H1 (cell line): ENCODE data around the gene KCNH1. TPM values are rescaled to one million over a fixed set of nuclear protein-coding genes. Genes with fewer than 3 reads are reported as not detected.

Source experiments
- CTCF ChIA-PET: fragments of 300-600 bp; sonication (Branson Sonifier 250); formaldehyde crosslinking; loops from one replicate; lab custom pipeline; 2021; ENCODE audit not compliant: partially characterized antibody; lab: Charles Lee
- POLR2A ChIA-PET: fragments of 300-600 bp; sonication (Branson Sonifier 250); formaldehyde crosslinking; loops from one replicate; lab custom pipeline; 2021; ENCODE audit warnings: inconsistent platforms; ENCODE audit not compliant: partially characterized antibody; lab: Charles Lee
- DNase-seq, 2 experiments: peaks; one replicate each; pipeline versions ENCODE4 v3.0.0 to v3.0.0-alpha.2; 2010 to 2022; ENCODE audit warnings: low spot score in 2 of 2, low read depth in 1 of 2, mixed read lengths in 1 of 2
- FAIRE-seq: peaks from 2 replicates; lab custom pipeline; 2011; peaks lifted over from hg19 to GRCh38; lab: Jason Lieb, UNC
- H2AFZ ChIP-seq: 2 replicates; pipeline ENCODE4 v1.8.1; 2012; ENCODE audit warnings: low read length, inconsistent platforms
- H2AK5ac ChIP-seq: 2 replicates; pipeline ENCODE4 v1.6.1; 2013; ENCODE audit warnings: low read depth, low read length
- H2BK120ac ChIP-seq: replicated peaks from 2 replicates; pipeline ENCODE3; 2013; ENCODE audit warnings: low read depth, low read length, inconsistent platforms
- H2BK12ac ChIP-seq: 2 replicates; pipeline ENCODE4 v1.6.1; 2013; ENCODE audit warnings: low read depth, low read length
- H2BK15ac ChIP-seq: 2 replicates; pipeline ENCODE4 v1.6.1; 2013; ENCODE audit warnings: low read length
- H2BK20ac ChIP-seq: 2 replicates; pipeline ENCODE4 v1.6.1; 2013; ENCODE audit warnings: low read length
- H2BK5ac ChIP-seq: 2 replicates; pipeline ENCODE4 v1.6.1; 2013; ENCODE audit warnings: low read depth, low read length
- H3K14ac ChIP-seq: 2 replicates; pipeline ENCODE4 v1.6.1; 2013; ENCODE audit warnings: inconsistent platforms; ENCODE audit not compliant: insufficient read length
- H3K18ac ChIP-seq: 2 replicates; pipeline ENCODE4 v1.6.1; 2013; ENCODE audit warnings: low read length; ENCODE audit errors: extremely low read depth
- H3K23ac ChIP-seq: 2 replicates; pipeline ENCODE4 v1.6.1; 2013; ENCODE audit warnings: inconsistent platforms; ENCODE audit not compliant: insufficient read length
- H3K23me2 ChIP-seq: 2 replicates; pipeline ENCODE4 v1.6.1; 2013; ENCODE audit warnings: low read depth, low read length
- H3K27ac ChIP-seq: 2 replicates; pipeline ENCODE4 v1.6.1; 2011; ENCODE audit warnings: low read depth, low read length, inconsistent platforms
- H3K27me3 ChIP-seq, 4 experiments: replicated peaks in 1 of 4; 1 replicate in 1 of 4; 2 replicates in 3 of 4; pipeline versions ENCODE4 v1.6.1 to v1.8.1; 2011 to 2013; ENCODE audit warnings: low read length in 3 of 4, mild to moderate bottlenecking in 3 of 4, inconsistent platforms in 2 of 4, mixed read lengths in 2 of 4, moderate library complexity in 1 of 4; ENCODE audit not compliant: control insufficient read depth in 3 of 4, insufficient read depth in 3 of 4; ENCODE audit errors: extremely low read depth in 1 of 4
- H3K36me3 ChIP-seq, 4 experiments: 2 replicates each; pipeline versions ENCODE4 v1.6.1 to v1.8.1; 2011 to 2013; ENCODE audit warnings: mild to moderate bottlenecking in 4 of 4, low read length in 3 of 4, moderate library complexity in 2 of 4, control low read depth in 1 of 4, inconsistent platforms in 1 of 4; ENCODE audit not compliant: insufficient read depth in 4 of 4, control insufficient read depth in 2 of 4
- H3K4ac ChIP-seq: replicated peaks from 2 replicates; pipeline ENCODE3; 2013; ENCODE audit warnings: low read length, low read depth, mixed read lengths, inconsistent platforms; ENCODE audit not compliant: insufficient read length
- H3K4me1 ChIP-seq, 4 experiments: replicated peaks in 1 of 4; 1 replicate in 1 of 4; 2 replicates in 3 of 4; pipeline versions ENCODE4 v1.6.1 to v1.8.1; 2011 to 2013; ENCODE audit warnings: low read length in 3 of 4, inconsistent platforms in 2 of 4, mixed read lengths in 1 of 4; ENCODE audit not compliant: insufficient read depth in 4 of 4, control insufficient read depth in 3 of 4
- H3K4me2 ChIP-seq, 2 experiments: 2 replicates each; pipeline versions ENCODE4 v1.6.1 to v1.8.1; 2011 to 2013; ENCODE audit warnings: low read depth in 2 of 2, low read length in 2 of 2, control low read depth in 1 of 2, inconsistent platforms in 1 of 2, mild to moderate bottlenecking in 1 of 2; ENCODE audit not compliant: insufficient read depth in 1 of 2
- H3K4me3 ChIP-seq, 4 experiments: fragments of 200-600, 300-600 bp in 1 of 4; sonication (generic), shearing (Covaris generic), sonication (Bioruptor Twin) in 1 of 4; 2 replicates each; pipeline versions ENCODE4 v1.5.1 to v1.8.1; 2011 to 2016; ENCODE audit warnings: low read length in 4 of 4, low read depth in 3 of 4, control low read depth in 2 of 4, inconsistent platforms in 2 of 4, mild to moderate bottlenecking in 2 of 4, mixed read lengths in 1 of 4, moderate library complexity in 1 of 4; ENCODE audit not compliant: insufficient read depth in 2 of 4; ENCODE audit errors: extremely low read depth in 1 of 4
- H3K56ac ChIP-seq: replicated peaks from 2 replicates; pipeline ENCODE3; 2013; ENCODE audit warnings: low read depth, mild to moderate bottlenecking, mixed read lengths, low read length, inconsistent platforms; ENCODE audit not compliant: insufficient read length
- H3K79me1 ChIP-seq: 2 replicates; pipeline ENCODE4 v1.6.1; 2013; ENCODE audit warnings: low read depth, low read length, control low read depth
- H3K79me2 ChIP-seq, 2 experiments: 2 replicates each; pipeline versions ENCODE4 v1.6.1 to v1.8.1; 2012 to 2013; ENCODE audit warnings: low read length in 2 of 2, mild to moderate bottlenecking in 2 of 2, inconsistent platforms in 1 of 2; ENCODE audit not compliant: insufficient read depth in 2 of 2, control insufficient read depth in 1 of 2
- H3K9ac ChIP-seq, 4 experiments: replicated peaks in 1 of 4; 1 replicate in 1 of 4; 2 replicates in 3 of 4; pipeline versions ENCODE4 v1.6.1 to v1.8.1; 2011 to 2013; ENCODE audit warnings: low read depth in 3 of 4, low read length in 3 of 4, control low read depth in 2 of 4, mild to moderate bottlenecking in 2 of 4, moderate library complexity in 2 of 4, inconsistent platforms in 1 of 4; ENCODE audit errors: extremely low read depth in 1 of 4
- H3K9me3 ChIP-seq, 2 experiments: 2 replicates each; pipeline versions ENCODE4 v1.6.1 to v1.8.1; 2012 to 2013; ENCODE audit warnings: mild to moderate bottlenecking in 2 of 2, moderate library complexity in 2 of 2, control low read depth in 1 of 2, inconsistent platforms in 1 of 2, low read depth in 1 of 2, low read length in 1 of 2, mixed read lengths in 1 of 2; ENCODE audit not compliant: insufficient read depth in 2 of 2
- H4K20me1 ChIP-seq, 2 experiments: replicated peaks in 1 of 2; 2 replicates each; pipeline versions ENCODE3 to v1.8.1; 2011 to 2013; ENCODE audit warnings: inconsistent platforms in 2 of 2, low read length in 2 of 2, mild to moderate bottlenecking in 1 of 2; ENCODE audit not compliant: insufficient read depth in 2 of 2, control insufficient read depth in 1 of 2
- H4K5ac ChIP-seq: 2 replicates; pipeline ENCODE4 v1.6.1; 2013; ENCODE audit warnings: low read length, low read depth, mixed read lengths, inconsistent platforms; ENCODE audit not compliant: insufficient read length
- H4K8ac ChIP-seq: 2 replicates; pipeline ENCODE4 v1.8.0; 2013; ENCODE audit warnings: mild to moderate bottlenecking, moderate library complexity, low read length, inconsistent platforms; ENCODE audit not compliant: insufficient read depth; ENCODE audit errors: extremely low read depth
- H4K91ac ChIP-seq: replicated peaks from 2 replicates; pipeline ENCODE3; 2013; ENCODE audit warnings: low read length, mixed read lengths, inconsistent platforms; ENCODE audit not compliant: insufficient read length
- CBX8 ChIP-seq: fragments of 300-800, 300-1000 bp; sonication (generic); IDR thresholded peaks from 2 replicates; pipeline ENCODE4 v1.7.1; 2016; ENCODE audit warnings: low read depth, low read length, borderline replicate concordance
- CHD2 ChIP-seq: IDR thresholded peaks from 2 replicates; pipeline ENCODE4 v1.6.1; 2012; ENCODE audit warnings: low read length, improper control_type of control experiment
- EZH2 ChIP-seq: fragments of 200-600 bp; sonication (generic); IDR thresholded peaks from 2 replicates; pipeline ENCODE4 v1.7.1; 2012; ENCODE audit warnings: low read depth, mild to moderate bottlenecking, moderate library complexity, low read length, inconsistent platforms; ENCODE audit not compliant: severe bottlenecking
- GABPA ChIP-seq: IDR thresholded peaks from 2 replicates; pipeline ENCODE4 v1.6.1; 2011; ENCODE audit warnings: mild to moderate bottlenecking, low read length, moderate library complexity, borderline replicate concordance; ENCODE audit not compliant: insufficient read depth
- NANOG ChIP-seq: IDR thresholded peaks from 2 replicates; pipeline ENCODE4 v1.6.1; 2011; ENCODE audit warnings: low read length, low read depth, mild to moderate bottlenecking, inconsistent platforms; ENCODE audit not compliant: insufficient read depth, poor library complexity, severe bottlenecking
- POU5F1 ChIP-seq: IDR thresholded peaks from 2 replicates; pipeline ENCODE4 v1.6.1; 2011; ENCODE audit warnings: low read depth, mild to moderate bottlenecking, low read length, moderate library complexity
- RAD21 ChIP-seq, 2 experiments: IDR thresholded peaks in 1 of 2; conservative IDR thresholded peaks in 1 of 2; 2 replicates each; pipeline ENCODE4 v1.6.1; 2011; ENCODE audit warnings: low read depth in 2 of 2, low read length in 2 of 2, improper control_type of control experiment in 1 of 2, inconsistent platforms in 1 of 2, mild to moderate bottlenecking in 1 of 2, moderate library complexity in 1 of 2
- RBBP5 ChIP-seq: IDR thresholded peaks from 2 replicates; pipeline ENCODE4 v1.7.1; 2012; ENCODE audit warnings: low read depth, mild to moderate bottlenecking, inconsistent platforms, low read length, moderate library complexity, borderline replicate concordance
- SAP30 ChIP-seq: fragments of 300-600 bp; sonication (generic); IDR thresholded peaks from 2 replicates; pipeline ENCODE4 v1.7.1; 2012; ENCODE audit warnings: low read length, moderate library complexity, mild to moderate bottlenecking, inconsistent platforms; ENCODE audit not compliant: insufficient read depth, insufficient replicate concordance
- TAF7 ChIP-seq: optimal IDR thresholded peaks from 2 replicates; pipeline ENCODE3; 2011; ENCODE audit warnings: low read depth, mild to moderate bottlenecking, inconsistent platforms, low read length, moderate library complexity, borderline replicate concordance
- WGBS, 2 experiments: shearing (Covaris generic) in 1 of 2; methylation state at CpG; one replicate each; pipeline versions ENCODE4 v1.1.6 to v1.1.7; 2013 to 2015; ENCODE audit warnings: low lambda C conversion rate in 2 of 2, mixed read lengths in 2 of 2, inconsistent platforms in 1 of 2, low coverage in 1 of 2, missing lambda C conversion rate in 1 of 2; ENCODE audit not compliant: insufficient replicate concordance in 2 of 2, insufficient coverage in 1 of 2, insufficient read length in 1 of 2; ENCODE audit errors: extremely low coverage in 1 of 2, missing lambda C conversion rate in 1 of 2; 5-methylcytosine and 5-hydroxymethylcytosine counted together
- polyA plus RNA-seq, 7 experiments: library from polyadenylated mRNA; depleted of rRNA in 3 of 7; stranded (reverse) in 5 of 7; unstranded in 2 of 7; fragments of >200 nt in 5 of 7; fragments of 200-250 nt in 2 of 7; gene quantifications; 1 replicate in 5 of 7; 2 replicates in 1 of 7; 4 replicates in 1 of 7; pipeline versions ENCODE4 v1.2.1 to v1.2.3, GENCODE V29; 2011 to 2013; ENCODE audit warnings: missing spikeins in 2 of 7, mixed read lengths in 2 of 7
- total RNA-seq: library from RNA; stranded (reverse); fragmentation: NEBNext Ultra II Directional; extraction: Animal tissue kit (Norgen Biotek cat#: 25700); gene quantifications from 2 replicates; pipeline ENCODE4 v1.2.1, GENCODE V29; 2021

KCNH1 gene
- total and polyA plus RNA-seq, 2 of the 8 experiments (the other 6 are each of a cell fraction or from before 2014, with no cell fraction given) = 0.27 to 0.34 TPM

GRCh38 chr1:210758261-210758660, 375.7 kb downstream of the KCNH1 start:
- Histone ChIP-seq H3K4me3 (no peak overlapping the region), H3K23ac (no peak overlapping the region), H3K9ac (no peak overlapping the region), H3K14ac (no peak overlapping the region), H3K27me3 (no peaks in the 10 kb centered on the region), H4K20me1 (no peaks in the 10 kb centered on the region), H3K4me1 (peaks cover 0 to 9% (median 0%) of the 10 kb centered on the region in 4 experiments; a peak in 3 of 7 replicates), H3K18ac (no peak overlapping the region; the same call in 1 of the 2 replicates), H3K79me1 (no peaks in the 10 kb centered on the region), H2BK120ac (no peak overlapping the region), H3K36me3 (no peaks in the 10 kb centered on the region), H4K91ac (no peak overlapping the region), H2BK12ac (no peak overlapping the region), H3K27ac (no peak overlapping the region), H2AK5ac (no peak overlapping the region), H3K9me3 (no peaks in the 10 kb centered on the region), H2BK5ac (no peak overlapping the region), H3K79me2 (no peaks in the 10 kb centered on the region), H4K8ac (no peak overlapping the region), H4K5ac (no peak overlapping the region), H2BK20ac (no peak overlapping the region), H3K4me2 (no peak overlapping the region), H2BK15ac (no peak overlapping the region), H3K23me2 (no peaks in the 10 kb centered on the region), H3K4ac (no peak overlapping the region), H2AFZ (no peak overlapping the region), H3K56ac (no peak overlapping the region)
- CTCF ChIA-PET = interaction anchor here (1.5 to 1.6 kb wide), 2 partner anchors 18 to 191 kb away, joined by 3 to 4 read pairs; no protein-coding TSS in a partner anchor
- DNase-seq (no peak), FAIRE-seq (no peak)
- 100% methylated on average over 1 of the region's 1 CpG; no CpG with 5 or more reads in 1 of the 2 experiments for WGBS, 2 experiments
- no peak for TF ChIP-seq GABPA
- no peak for TF ChIP-seq EZH2
- TF ChIP-seq NANOG = no peak
- TF ChIP-seq RBBP5 = no peak
- TF ChIP-seq RAD21 (IDR thresholded peaks at IDR 0.05 in 1 of 2, conservative IDR thresholded peaks at IDR 0.05 in 1 of 2; ENCODE audit: low read depth in 2 of 2, low read length in 2 of 2) = no peak
- TF ChIP-seq CHD2 = no peak
- TF ChIP-seq TAF7 = no peak
- no peak for TF ChIP-seq CBX8
- no peak for TF ChIP-seq POU5F1
- TF ChIP-seq SAP30 = no peak
- POLR2A ChIA-PET = interaction anchor here (1.1 kb wide), 1 partner anchor 11 kb away, joined by 3 read pairs; no protein-coding TSS in a partner anchor
